Fibroblast of the aortic adventitia (primary cell): Measurements from ENCODE around the gene ABHD2. TPM values are rescaled to one million over a fixed set of nuclear protein-coding genes. Genes with fewer than 3 reads are reported as not detected.
"Not testable (repeated sequence)": the region's sequence is repeated elsewhere in the genome, so short reads cannot be mapped to it uniquely, and the experiment has no call there.

Experiments
- DNase-seq: peaks from one replicate; pipeline ENCODE4 v3.0.0-alpha.2; 2010; ENCODE audit warnings: low read depth
- H3K4me3 ChIP-seq: 2 replicates; pipeline ENCODE4 v1.5.1; 2011; ENCODE audit warnings: low read depth, mild to moderate bottlenecking, control low read depth, low read length, moderate library complexity
- CTCF ChIP-seq: IDR thresholded peaks from 2 replicates; pipeline ENCODE4 v1.5.1; 2011; ENCODE audit warnings: mild to moderate bottlenecking, low read length, control low read depth, inconsistent platforms; ENCODE audit not compliant: insufficient read depth
- total RNA-seq: library from RNA; depleted of rRNA; stranded (reverse); fragments of >200 nt; gene quantifications from 2 replicates; pipeline ENCODE4 v1.2.3, GENCODE V29; 2012; ENCODE audit warnings: low replicate concordance

Gene ABHD2
- total RNA-seq, 1 donor = 100 TPM

GRCh38 chr15:89132611-89133507 is 44.6 kb downstream of the ABHD2 start:
- no peak for TF ChIP-seq CTCF
- H3K4me3 ChIP-seq = no peak overlapping the region
- no peak for DNase-seq

GRCh38 chr15:89135387-89136077 is 47.3 kb downstream of the ABHD2 start:
- DNase-seq, H3K4me3 ChIP-seq: not testable (repeated sequence)

- no peak for DNase-seq
- TF ChIP-seq CTCF = no peak
- no peak overlapping the region for H3K4me3 ChIP-seq
These were observed 48.0 kb downstream of the ABHD2 start for GRCh38 chr15:89136078-89136806.

GRCh38 chr15:89136818-89137772 is 48.8 kb downstream of the ABHD2 start:
- no peak overlapping the region for H3K4me3 ChIP-seq
- DNase-seq = no peak
- TF ChIP-seq CTCF = no peak

- no peak for DNase-seq
- H3K4me3 ChIP-seq = no peak overlapping the region
- TF ChIP-seq CTCF = no peak
These were observed 49.7 kb downstream of the ABHD2 start for GRCh38 chr15:89137926-89138325.

GRCh38 chr15:89138999-89139612 is 50.9 kb downstream of the ABHD2 start:
- TF ChIP-seq CTCF = no peak
- H3K4me3 ChIP-seq = no peak overlapping the region
- no peak for DNase-seq
